Measurements from ENCODE around the gene CRACR2A.

The CRACR2A gene

DNA sequence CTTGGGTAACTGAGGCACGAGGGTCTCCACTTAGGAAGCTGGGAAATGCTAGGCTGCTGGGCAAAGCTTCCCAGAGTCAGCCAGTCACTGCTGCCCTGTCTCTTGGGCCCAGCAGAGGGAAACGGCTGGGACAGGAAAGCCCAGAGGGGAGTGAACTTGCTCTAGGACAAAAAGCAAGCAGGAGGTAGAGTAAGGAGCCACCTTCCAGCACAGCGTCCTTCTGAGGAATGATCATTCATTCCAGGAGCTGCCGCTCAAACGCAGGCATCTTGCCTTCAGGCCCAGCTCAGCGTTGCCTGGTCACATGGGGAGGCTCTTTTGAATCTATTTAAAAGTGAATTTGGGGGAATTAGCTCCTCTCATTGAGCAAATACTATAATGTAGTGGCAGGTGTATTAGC is 118.6 kb downstream of the CRACR2A start:
- TF ChIP-seq, protein P1, sequence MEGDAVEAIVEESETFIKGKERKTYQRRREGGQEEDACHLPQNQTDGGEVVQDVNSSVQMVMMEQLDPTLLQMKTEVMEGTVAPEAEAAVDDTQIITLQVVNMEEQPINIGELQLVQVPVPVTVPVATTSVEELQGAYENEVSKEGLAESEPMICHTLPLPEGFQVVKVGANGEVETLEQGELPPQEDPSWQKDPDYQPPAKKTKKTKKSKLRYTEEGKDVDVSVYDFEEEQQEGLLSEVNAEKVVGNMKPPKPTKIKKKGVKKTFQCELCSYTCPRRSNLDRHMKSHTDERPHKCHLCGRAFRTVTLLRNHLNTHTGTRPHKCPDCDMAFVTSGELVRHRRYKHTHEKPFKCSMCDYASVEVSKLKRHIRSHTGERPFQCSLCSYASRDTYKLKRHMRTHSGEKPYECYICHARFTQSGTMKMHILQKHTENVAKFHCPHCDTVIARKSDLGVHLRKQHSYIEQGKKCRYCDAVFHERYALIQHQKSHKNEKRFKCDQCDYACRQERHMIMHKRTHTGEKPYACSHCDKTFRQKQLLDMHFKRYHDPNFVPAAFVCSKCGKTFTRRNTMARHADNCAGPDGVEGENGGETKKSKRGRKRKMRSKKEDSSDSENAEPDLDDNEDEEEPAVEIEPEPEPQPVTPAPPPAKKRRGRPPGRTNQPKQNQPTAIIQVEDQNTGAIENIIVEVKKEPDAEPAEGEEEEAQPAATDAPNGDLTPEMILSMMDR (IDR thresholded peaks at IDR 0.05; ENCODE audit: control insufficient read depth, insufficient read depth, low read depth, low read length, missing control alignments) = no peak
- no peak for DNase-seq (ENCODE audit: low read depth)

DNA sequence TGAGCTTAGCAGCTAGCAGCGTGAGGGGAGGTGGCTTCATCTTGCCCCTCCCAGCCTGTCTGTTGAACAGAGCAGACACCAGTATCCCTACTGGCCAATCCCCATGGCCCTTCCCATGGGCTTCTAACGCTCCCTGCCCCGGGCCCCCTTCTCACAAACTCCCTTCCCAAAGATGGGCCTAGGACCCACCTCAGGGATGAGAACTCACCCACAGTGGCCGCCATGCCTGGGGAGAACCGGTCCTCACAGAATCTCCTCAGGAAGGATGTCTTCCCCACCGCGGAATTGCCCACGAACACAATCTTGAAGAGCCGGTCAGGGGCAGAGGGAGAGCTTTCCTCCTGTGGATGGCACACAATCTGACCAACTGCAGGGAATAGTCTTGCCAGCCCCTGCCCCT is 119.5 kb downstream of the CRACR2A start:
- TF ChIP-seq, protein P1 (IDR thresholded peaks at IDR 0.05; ENCODE audit: control insufficient read depth, insufficient read depth, low read depth, low read length, missing control alignments) = no peak
- no peak overlapping the region for H3K4me3 ChIP-seq (ENCODE audit: control insufficient read depth, low read depth, low read length)
- DNase-seq (ENCODE audit: low read depth) = no peak

More for the DNA sequence above, 118.6 kb downstream of the CRACR2A start:
- H3K4me3 ChIP-seq (ENCODE audit: control insufficient read depth, low read depth, low read length) = no peak overlapping the region

DNA sequence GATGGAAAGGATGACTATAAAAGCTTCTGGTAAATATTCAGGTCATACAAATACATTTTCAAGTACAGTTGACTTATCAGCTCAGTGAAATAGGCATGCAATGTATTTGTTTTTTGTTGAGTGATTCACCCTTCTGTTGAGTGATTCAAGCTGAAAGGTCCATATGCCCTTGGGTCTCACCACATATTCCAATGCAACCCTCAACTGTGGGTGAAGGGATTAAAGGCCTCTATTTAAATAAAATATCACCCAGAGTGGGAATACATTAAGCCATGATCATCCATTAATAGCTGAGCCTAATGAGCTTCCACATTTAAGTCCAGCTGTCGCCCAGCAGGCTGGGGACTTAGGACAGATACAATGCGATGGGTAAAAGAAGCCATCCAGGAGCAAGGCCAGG is 120.2 kb downstream of the CRACR2A start:
- no peak for DNase-seq (ENCODE audit: low read depth)
- TF ChIP-seq, protein P1 (IDR thresholded peaks at IDR 0.05; ENCODE audit: control insufficient read depth, insufficient read depth, low read depth, low read length, missing control alignments) = no peak
- H3K4me3 ChIP-seq (ENCODE audit: control insufficient read depth, low read depth, low read length) = no peak overlapping the region

DNA sequence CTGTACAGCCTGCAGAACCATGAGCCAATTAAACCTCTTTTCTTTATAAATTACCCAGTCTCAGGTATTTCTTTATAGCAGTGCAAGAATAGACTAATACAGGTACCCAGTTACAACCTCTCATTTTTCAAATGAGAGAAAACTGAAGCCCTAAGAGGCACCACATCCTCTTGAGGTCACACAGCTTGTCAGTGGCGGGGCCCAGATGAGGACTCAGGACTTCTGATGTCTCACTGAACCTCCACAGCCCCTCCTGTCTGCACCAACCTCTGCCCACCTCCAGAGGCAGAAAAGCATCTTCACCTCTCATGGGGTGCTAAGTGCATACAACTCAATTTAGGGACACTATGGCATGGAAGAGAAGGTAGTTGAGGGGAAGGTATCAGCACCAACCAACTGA is 120.7 kb downstream of the CRACR2A start:
- DNase-seq (ENCODE audit: low read depth) = no peak
- TF ChIP-seq, protein P1 (IDR thresholded peaks at IDR 0.05; ENCODE audit: control insufficient read depth, insufficient read depth, low read depth, low read length, missing control alignments) = no peak
- H3K4me3 ChIP-seq (ENCODE audit: control insufficient read depth, low read depth, low read length) = no peak overlapping the region

DNA sequence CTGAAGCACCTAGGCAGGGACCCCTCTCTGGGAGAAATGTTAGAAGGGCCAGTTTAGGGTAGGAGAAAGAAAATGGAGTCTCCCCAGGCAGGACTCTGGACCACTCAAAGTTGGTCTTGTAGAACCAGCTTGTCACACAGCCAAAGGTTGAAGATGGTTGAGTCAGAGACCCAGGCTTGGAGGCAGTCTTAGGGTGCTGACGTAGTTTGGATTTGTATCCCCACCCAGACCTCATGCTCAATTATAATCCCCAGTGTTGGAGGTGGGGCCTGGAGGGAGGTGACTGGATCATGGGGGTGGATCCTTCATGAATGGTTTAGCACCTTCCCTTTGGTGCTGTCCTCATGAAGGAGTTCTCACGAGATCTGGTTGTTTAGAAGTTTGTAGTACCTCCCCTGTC is 121.2 kb downstream of the CRACR2A start:
- TF ChIP-seq, protein P1 (IDR thresholded peaks at IDR 0.05; ENCODE audit: control insufficient read depth, insufficient read depth, low read depth, low read length, missing control alignments) = no peak

DNA sequence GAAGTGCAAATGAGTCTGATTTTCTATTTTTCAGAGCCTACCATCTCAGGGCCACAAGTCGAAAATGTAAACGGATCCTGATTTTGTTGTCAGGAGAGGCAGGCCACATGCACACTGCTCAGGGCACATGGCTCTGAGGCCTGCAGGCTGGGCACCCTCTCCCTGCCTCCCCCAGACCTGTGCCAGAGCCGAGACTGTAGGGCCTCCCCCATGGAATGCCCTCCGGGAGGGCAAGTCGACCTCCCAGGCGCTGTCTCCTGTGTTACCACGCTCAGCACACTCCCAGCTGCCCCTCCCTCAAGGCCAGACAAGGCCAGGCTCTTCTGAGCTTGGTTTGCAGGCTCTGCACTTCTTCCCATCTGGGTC is 121.7 kb downstream of the CRACR2A start:
- no peak overlapping the region for H3K4me3 ChIP-seq (ENCODE audit: control insufficient read depth, low read depth, low read length)
- no peak for DNase-seq (ENCODE audit: low read depth)
- TF ChIP-seq, protein P1 (IDR thresholded peaks at IDR 0.05; ENCODE audit: control insufficient read depth, insufficient read depth, low read depth, low read length, missing control alignments) = no peak

More for the DNA sequence above, 121.2 kb downstream of the CRACR2A start:
- H3K4me3 ChIP-seq (ENCODE audit: control insufficient read depth, low read depth, low read length) = no peak overlapping the region
- DNase-seq (ENCODE audit: low read depth) = no peak
